Progenitor cell of endocrine pancreas (in vitro differentiated cells): ENCODE data around the gene NFAM1. TPM values are rescaled to one million over a fixed set of nuclear protein-coding genes. Genes with fewer than 3 reads are reported as not detected.

Experiments used
- DNase-seq: peaks from one replicate; pipeline ENCODE4 v3.0.0; 2021; ENCODE audit warnings: low spot score; ENCODE audit not compliant: unreplicated experiment
- H3K27ac Mint-ChIP-seq: 2 replicates; pipeline ENCODE4 v1.8.0; 2021; ENCODE audit warnings: mild to moderate bottlenecking, moderate library complexity, mixed read lengths
- H3K27me3 Mint-ChIP-seq: 2 replicates; pipeline ENCODE4 v1.8.0; 2021; ENCODE audit warnings: mixed read lengths
- H3K36me3 Mint-ChIP-seq: 2 replicates; pipeline ENCODE4 v1.8.0; 2022; ENCODE audit warnings: mixed read lengths; ENCODE audit not compliant: insufficient read depth
- H3K4me1 Mint-ChIP-seq: 2 replicates; pipeline ENCODE4 v1.8.0; 2021; ENCODE audit warnings: low read depth, mixed read lengths
- H3K4me3 Mint-ChIP-seq: 2 replicates; pipeline ENCODE4 v1.8.0; 2021; ENCODE audit warnings: low read depth, mild to moderate bottlenecking, moderate library complexity, mixed read lengths
- H3K9me3 Mint-ChIP-seq: 2 replicates; pipeline ENCODE4 v1.8.0; 2021; ENCODE audit warnings: low read depth, mixed read lengths
- CTCF ChIP-seq: fragments of 200-600 bp; sonication (generic); IDR thresholded peaks from one replicate; pipeline ENCODE4 v1.5.0; 2021; ENCODE audit warnings: antibody characterized with exemption, mild to moderate bottlenecking; ENCODE audit not compliant: unreplicated experiment
- total RNA-seq: library from RNA; stranded (reverse); gene quantifications from 2 replicates; pipeline ENCODE4 v1.2.1, GENCODE V29; 2021

Gene NFAM1
- total RNA-seq, 1 donor from 2014 or later = 0.31 TPM

- H3K27ac Mint-ChIP-seq = no peak overlapping the region
Measured at GRCh38 chr22:42396621-42397331, 35.4 kb downstream of the NFAM1 start.

GRCh38 chr22:42389143-42389542, 43.1 kb downstream of the NFAM1 start:
- Mint-ChIP-seq H3K9me3 (no peaks in the 10 kb centered on the region), H3K4me1 (no peaks in the 10 kb centered on the region), H3K27ac (no peak overlapping the region), H3K27me3 (peaks cover 16% of the 10 kb centered on the region), H3K36me3 (no peaks in the 10 kb centered on the region), H3K4me3 (no peak overlapping the region)
- DNase-seq = no peak
- no peak for TF ChIP-seq CTCF

More at GRCh38 chr22:42396621-42397331, 35.4 kb downstream of the NFAM1 start:
- H3K9me3 Mint-ChIP-seq = no peaks in the 10 kb centered on the region
- TF ChIP-seq CTCF = no peak
- no peak for DNase-seq
- H3K4me3 Mint-ChIP-seq = no peak overlapping the region
- no peaks in the 10 kb centered on the region for H3K36me3 Mint-ChIP-seq
- peaks cover 23% of the 10 kb centered on the region for H3K27me3 Mint-ChIP-seq
- H3K4me1 Mint-ChIP-seq = no peaks in the 10 kb centered on the region

- Mint-ChIP-seq H3K4me1 (no peaks in the 10 kb centered on the region), H3K4me3 (no peak overlapping the region), H3K27ac (no peak overlapping the region), H3K27me3 (peaks cover 16% of the 10 kb centered on the region), H3K9me3 (no peaks in the 10 kb centered on the region), H3K36me3 (no peaks in the 10 kb centered on the region)
- no peak for TF ChIP-seq CTCF
- DNase-seq = no peak
Measured at GRCh38 chr22:42388130-42388797, 43.9 kb downstream of the NFAM1 start.

GRCh38 chr22:42387631-42388030, 44.6 kb downstream of the NFAM1 start:
- Mint-ChIP-seq H3K36me3 (no peaks in the 10 kb centered on the region), H3K9me3 (no peaks in the 10 kb centered on the region), H3K27me3 (peaks cover 19% of the 10 kb centered on the region), H3K4me1 (no peaks in the 10 kb centered on the region), H3K27ac (no peak overlapping the region), H3K4me3 (no peak overlapping the region)
- no peak for DNase-seq
- no peak for TF ChIP-seq CTCF

- no peak overlapping the region for H3K27ac Mint-ChIP-seq
- peaks cover 5% of the 10 kb centered on the region for H3K4me1 Mint-ChIP-seq
- DNase-seq = no peak
- H3K27me3 Mint-ChIP-seq = peaks cover 13% of the 10 kb centered on the region
- H3K36me3 Mint-ChIP-seq = no peaks in the 10 kb centered on the region
- H3K4me3 Mint-ChIP-seq = no peak overlapping the region
- H3K9me3 Mint-ChIP-seq = no peaks in the 10 kb centered on the region
- no peak for TF ChIP-seq CTCF
Measured at GRCh38 chr22:42385696-42386095, 46.5 kb downstream of the NFAM1 start.
